GM19099 (cell line): ENCODE measurements around the gene CALN1.

Source experiments
- POLR2A ChIP-seq: IDR thresholded peaks from 3 replicates; pipeline ENCODE4 v1.6.1; 2011; ENCODE audit warnings: low read depth; ENCODE audit not compliant: insufficient read length; ENCODE audit errors: extremely low read depth

The CALN1 gene

GRCh38 chr7:72127136-72127535, 285.0 kb downstream of the CALN1 start:
- TF ChIP-seq POLR2A: no peak

GRCh38 chr7:72123913-72124312, 288.2 kb downstream of the CALN1 start:
- TF ChIP-seq POLR2A: no peak

GRCh38 chr7:72118366-72118765, 293.8 kb downstream of the CALN1 start:
- TF ChIP-seq POLR2A: no peak

GRCh38 chr7:72114129-72114528, 298.0 kb downstream of the CALN1 start:
- TF ChIP-seq POLR2A: no peak

GRCh38 chr7:72112992-72113391, 299.1 kb downstream of the CALN1 start:
- TF ChIP-seq POLR2A: no peak

DNA sequence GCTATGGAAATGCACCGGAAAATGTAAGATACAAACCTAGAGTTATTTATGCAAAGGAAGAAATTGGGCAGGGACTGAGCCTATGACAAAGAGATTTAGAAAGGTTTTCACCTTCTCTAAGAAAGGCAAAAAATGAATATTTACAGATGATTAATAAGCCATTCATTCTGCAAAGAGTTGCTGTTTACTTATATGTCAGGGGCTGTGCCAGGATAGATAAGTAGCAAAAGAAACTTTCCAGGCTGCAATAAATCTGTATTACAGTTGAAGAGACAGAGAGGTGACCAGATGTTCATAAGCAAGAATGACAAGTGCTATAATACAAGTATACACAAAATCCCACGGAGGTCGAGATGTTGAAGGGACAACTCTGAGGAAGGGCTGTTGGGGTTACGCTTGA, 299.6 kb downstream of the CALN1 start:
- TF ChIP-seq POLR2A: no peak

DNA sequence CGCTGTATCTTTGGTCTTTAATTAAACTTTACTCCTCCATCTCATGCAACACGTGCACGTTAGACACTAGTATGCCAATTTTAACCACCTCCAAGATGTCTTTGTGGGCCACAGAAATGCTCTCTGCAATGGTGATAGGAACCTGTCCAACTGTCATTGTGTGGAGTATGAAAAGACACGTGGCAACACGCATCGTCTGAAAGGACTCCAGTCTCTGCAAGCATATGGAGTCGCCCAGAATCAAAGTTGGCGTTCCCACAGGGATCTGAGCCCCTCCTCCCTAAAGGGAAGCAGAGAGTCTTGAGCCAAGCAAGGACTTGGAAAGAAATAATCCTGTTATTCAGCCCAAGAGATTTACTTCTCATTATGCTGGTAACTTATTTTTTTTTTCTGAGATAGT, 301.1 kb downstream of the CALN1 start:
- TF ChIP-seq POLR2A: no peak

- no peak for TF ChIP-seq POLR2A
These were observed 302.6 kb downstream of the CALN1 start for GRCh38 chr7:72109566-72109965.

DNA sequence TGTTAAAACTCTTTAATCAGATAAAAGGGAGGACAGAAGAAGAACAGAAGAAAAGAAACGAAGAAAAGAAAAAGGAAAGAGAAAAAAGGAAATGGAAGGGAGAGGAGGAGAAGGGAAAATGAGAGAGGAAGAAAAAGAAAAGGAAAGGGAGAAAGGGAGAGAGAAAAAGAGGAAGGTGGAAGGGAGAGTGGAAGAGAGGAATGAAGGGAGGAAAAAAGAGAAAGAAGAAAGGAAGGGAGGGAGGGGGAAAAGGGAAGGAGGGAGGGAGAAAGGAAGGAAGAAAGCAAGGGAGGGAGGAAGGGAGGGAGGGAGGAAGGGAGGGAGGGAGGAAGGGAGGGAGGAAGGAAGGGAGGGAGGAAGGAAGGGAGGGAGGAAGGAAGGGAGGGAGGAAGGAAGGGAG, 305.7 kb downstream of the CALN1 start:
- no peak for TF ChIP-seq POLR2A

GRCh38 chr7:72101444-72101843, 310.7 kb downstream of the CALN1 start:
- TF ChIP-seq POLR2A: no peak

DNA sequence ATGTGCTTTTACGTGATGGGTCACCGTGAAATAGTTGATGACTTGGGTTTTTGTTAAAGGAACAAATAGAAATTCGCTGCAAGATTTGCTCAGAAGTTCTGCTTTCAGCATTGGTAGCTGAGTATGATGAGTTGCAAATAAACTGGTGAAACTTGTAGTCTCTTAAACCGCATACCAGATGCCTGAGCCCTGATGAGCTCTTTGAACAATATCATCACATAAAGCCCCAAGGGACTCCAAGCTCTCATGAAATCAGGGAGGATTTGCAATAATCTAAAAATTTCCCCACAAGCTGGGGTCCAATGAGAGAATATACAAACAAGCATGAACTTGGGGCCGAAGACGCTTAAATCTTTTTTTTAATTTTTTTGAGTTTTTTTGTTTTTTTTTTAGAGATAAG, 312.4 kb downstream of the CALN1 start:
- TF ChIP-seq POLR2A: no peak

GRCh38 chr7:72098807-72099580, 313.1 kb downstream of the CALN1 start:
- TF ChIP-seq POLR2A: no peak

DNA sequence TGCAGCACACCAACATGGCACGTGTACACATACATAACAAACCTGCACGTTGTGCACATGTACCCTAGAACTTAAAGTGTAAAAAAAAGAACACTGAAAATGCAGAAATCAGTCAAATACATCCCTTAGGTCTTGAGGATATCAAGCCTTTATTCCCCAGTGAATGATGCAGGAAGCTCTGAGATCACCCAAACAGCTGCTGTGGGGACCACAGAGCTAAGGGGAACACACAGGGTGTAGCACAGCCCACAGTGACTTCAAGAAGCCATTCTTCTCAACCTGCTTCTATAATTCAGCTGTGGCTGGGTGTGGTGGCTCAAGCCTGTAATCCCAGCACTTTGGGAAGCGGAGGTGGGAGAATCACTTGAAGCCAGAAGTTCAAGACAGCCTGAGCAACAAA, 314.9 kb downstream of the CALN1 start:
- no peak for TF ChIP-seq POLR2A

- no peak for TF ChIP-seq POLR2A
These were observed 319.4 kb downstream of the CALN1 start for GRCh38 chr7:72092769-72093168.

- TF ChIP-seq POLR2A: no peak
These were observed 324.2 kb downstream of the CALN1 start for GRCh38 chr7:72087926-72088325.

DNA sequence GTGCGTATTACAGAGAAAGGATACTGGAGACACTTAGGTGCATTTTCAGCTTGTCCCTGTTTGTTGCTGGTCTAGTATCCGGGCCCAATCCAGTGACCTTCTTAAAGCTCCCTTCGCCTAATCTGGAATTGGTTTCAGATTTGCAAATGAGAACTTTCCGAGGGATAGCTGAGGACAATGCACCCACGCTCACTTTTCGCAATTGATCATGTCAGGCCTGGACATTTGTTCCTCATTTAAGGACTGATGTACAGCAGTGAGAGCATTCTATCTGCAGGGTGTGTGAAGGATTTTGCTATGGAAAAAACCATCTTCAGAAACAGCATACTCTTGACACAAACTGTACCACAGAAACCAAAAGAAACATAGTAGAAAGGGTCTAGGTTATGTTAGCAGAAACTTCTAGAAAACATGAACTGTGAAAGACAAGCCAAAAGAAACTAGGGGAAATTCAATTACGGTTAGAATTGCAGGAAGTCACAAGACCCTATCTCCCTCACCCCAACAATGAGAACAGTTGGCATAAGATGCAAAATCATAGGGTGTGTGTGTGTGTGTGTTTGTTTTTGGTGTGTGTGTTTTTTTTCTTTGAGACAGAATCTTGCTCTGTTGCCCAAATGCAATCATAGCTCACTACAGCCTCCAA, 331.1 kb downstream of the CALN1 start:
- TF ChIP-seq POLR2A: no peak
